Spinal cord (tissue), 10 donors: ENCODE measurements around the gene ZNF285. TPM values are rescaled to one million over a fixed set of nuclear protein-coding genes. Genes with fewer than 3 reads are reported as not detected.
A peak's percentile ranks its signal among the peaks of the same experiment; 100 is the strongest.
"Not testable (repeated sequence)": the region's sequence is repeated elsewhere in the genome, so short reads cannot be mapped to it uniquely, and the experiment has no call there.

Source experiments
- DNase-seq, 6 donors: peaks; one replicate each; pipeline versions ENCODE4 v3.0.0 to v3.0.0-alpha.2; 2013 to 2015; ENCODE audit warnings: low spot score in 6 of 6, low read depth in 4 of 6
- H3K27ac ChIP-seq: one replicate; pipeline ENCODE4 v1.5.1; 2013; ENCODE audit warnings: low read depth, low read length, control low read depth
- H3K27me3 ChIP-seq: one replicate; pipeline ENCODE4 v1.6.1; 2013; ENCODE audit warnings: low read length; ENCODE audit not compliant: control insufficient read depth, insufficient read depth
- H3K36me3 ChIP-seq: one replicate; pipeline ENCODE4 v1.6.1; 2013; ENCODE audit warnings: low read length; ENCODE audit not compliant: control insufficient read depth, insufficient read depth
- H3K4me1 ChIP-seq: one replicate; pipeline ENCODE4 v1.6.1; 2013; ENCODE audit warnings: low read length; ENCODE audit not compliant: control insufficient read depth, insufficient read depth
- H3K4me3 ChIP-seq: one replicate; pipeline ENCODE4 v1.5.1; 2013; ENCODE audit warnings: low read depth, low read length, control low read depth
- H3K9me3 ChIP-seq: one replicate; pipeline ENCODE4 v1.6.1; 2013; ENCODE audit warnings: low read length; ENCODE audit not compliant: control insufficient read depth, insufficient read depth
- WGBS: methylation state at CpG from one replicate; pipeline ENCODE4 v1.1.5; 2013; ENCODE audit warnings: missing lambda C conversion rate; ENCODE audit not compliant: insufficient coverage; 5-methylcytosine and 5-hydroxymethylcytosine counted together
- polyA plus RNA-seq, 2 donors: library from polyadenylated mRNA; unstranded; fragments of 120-200 nt; gene quantifications; one replicate each; pipeline ENCODE4 v1.2.1, GENCODE V29; 2013; ENCODE audit not compliant: insufficient read length in 2 of 2
- total RNA-seq, 2 donors: library from RNA; depleted of rRNA in 1 of 2; stranded (reverse); fragments of 120-200 nt in 1 of 2; fragments of >200 nt in 1 of 2; gene quantifications; one replicate each; pipeline versions ENCODE4 v1.2.3 to v1.2.4, GENCODE V29; 2013 to 2014
- donor health status: healthy.

The ZNF285 gene
- total and polyA plus RNA-seq, 4 donors = 12.2 to 15.0 (median 14.1) TPM

- 77% methylated on average over 14 of the region's 20 CpGs for WGBS
- Histone ChIP-seq H3K4me1 (no peaks in the 10 kb centered on the region), H3K27me3 (no peaks in the 10 kb centered on the region), H3K9me3 (peaks cover 2% of the 10 kb centered on the region), H3K27ac (no peak overlapping the region), H3K4me3 (no peak overlapping the region), H3K36me3 (no peaks in the 10 kb centered on the region)
- DNase-seq = no peak
Observed at GRCh38 chr19:44371815-44372480, 29.5 kb downstream of the ZNF285 start.

DNA sequence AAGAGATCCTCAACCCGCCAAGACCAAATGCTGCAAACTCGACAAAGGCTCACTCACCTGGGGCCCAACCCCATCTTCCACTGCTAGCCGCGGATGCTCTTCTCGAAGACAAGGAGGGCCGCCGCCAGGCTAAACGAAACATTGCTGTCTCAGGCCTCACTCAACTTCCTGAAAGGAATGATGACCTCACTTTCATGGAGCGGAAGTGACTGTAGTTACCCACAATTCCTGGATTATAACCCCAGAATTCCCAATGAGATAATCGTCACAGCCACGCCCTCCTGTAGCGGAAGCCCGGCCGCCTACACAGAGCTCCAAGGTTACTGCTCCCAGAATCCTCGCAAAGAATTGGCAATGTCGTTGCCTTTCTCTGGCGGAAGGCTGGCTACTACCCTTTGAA lies 34.4 kb downstream of the ZNF285 start:
- Histone ChIP-seq H3K4me1 (no peaks in the 10 kb centered on the region), H3K27ac (no peak overlapping the region), H3K4me3 (no peak overlapping the region), H3K9me3 (no peaks in the 10 kb centered on the region), H3K27me3 (no peaks in the 10 kb centered on the region), H3K36me3 (no peaks in the 10 kb centered on the region)
- peak in 1 of 6 donors; percentile 2 for DNase-seq
- 71% methylated on average over 10 of the region's 17 CpGs for WGBS

DNA sequence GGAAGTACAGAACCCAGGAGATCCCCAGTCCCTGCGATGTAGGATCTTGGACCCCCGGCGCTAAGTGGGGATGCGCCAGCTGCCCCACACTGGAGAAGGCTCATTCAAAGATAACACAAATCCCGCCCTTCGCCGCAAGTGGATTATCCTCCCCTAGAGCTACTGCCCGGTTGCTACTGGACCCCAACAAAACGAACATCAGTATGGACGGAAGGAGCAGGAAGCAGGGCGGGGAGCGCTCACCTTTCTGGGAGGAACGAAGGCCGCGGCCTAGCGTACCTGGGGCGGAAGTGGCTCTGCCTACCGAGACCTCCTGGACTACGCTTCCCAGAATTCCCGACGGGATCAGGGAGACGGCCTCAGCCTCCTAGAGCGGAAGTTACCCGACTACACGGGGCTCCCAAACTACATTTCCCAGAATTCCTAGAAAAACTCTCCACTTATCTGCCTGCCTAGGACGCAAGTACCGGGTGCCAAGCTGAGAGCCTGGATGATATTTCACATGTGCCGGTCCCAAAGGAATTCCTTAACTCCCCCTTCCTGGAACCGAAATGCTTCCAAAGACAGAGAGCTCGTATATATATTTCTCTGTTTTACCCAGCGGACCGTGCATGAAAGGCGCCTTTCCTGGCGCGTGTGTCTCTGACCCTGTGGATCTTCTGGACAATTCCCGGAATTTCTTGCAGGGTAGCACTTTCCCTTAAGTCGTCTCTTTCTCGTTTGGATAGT lies 44.9 kb downstream of the ZNF285 start, which contains the start of gene ZNF112:
TSS of gene ZNF112 (minus strand) at position 298 of the 729 bp plus-strand sequence. CDS start 16,141 bp downstream, outside the sequence.
- Histone ChIP-seq H3K36me3 (no peaks in the 10 kb centered on the region), H3K27ac (no peak within 1 kb of the TSS), H3K27me3 (no peaks in the 10 kb centered on the region), H3K4me1 (no peaks in the 10 kb centered on the region), H3K4me3 (peak within 1 kb of the TSS; percentile 80), H3K9me3 (no peaks in the 10 kb centered on the region)
- DNase-seq = peak; percentile 83 to 99 (median 94)
- under 1% methylated on average over 33 of the region's 38 CpGs for WGBS

DNA sequence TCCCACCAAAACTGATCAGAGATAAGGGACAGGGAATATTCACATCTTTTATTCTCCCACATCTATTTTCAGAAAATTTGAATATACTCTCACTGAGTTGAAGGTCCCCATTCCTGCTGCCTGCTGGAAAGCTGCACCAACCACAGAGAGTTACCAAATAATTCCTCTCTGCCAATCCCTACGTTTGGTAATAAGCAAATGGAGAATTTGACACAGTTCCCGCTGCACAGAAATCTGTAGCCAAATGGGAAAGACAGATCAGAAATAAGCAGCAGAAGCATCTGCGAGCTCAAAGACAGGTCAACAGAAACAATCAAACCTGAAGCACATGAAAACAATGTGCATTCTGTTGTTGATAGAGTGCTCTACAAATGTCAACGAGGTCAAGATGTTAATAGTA lies 54.9 kb downstream of the ZNF285 start:
- Histone ChIP-seq H3K4me1 (peaks cover 8% of the 10 kb centered on the region), H3K36me3 (no peaks in the 10 kb centered on the region), H3K9me3 (peaks cover 3% of the 10 kb centered on the region), H3K27ac (no peak overlapping the region), H3K27me3 (no peaks in the 10 kb centered on the region), H3K4me3 (no peak overlapping the region)
- peak in 1 of 6 donors; percentile 44 for DNase-seq
- 71% methylated on average over 3 of the region's 4 CpGs for WGBS

DNA sequence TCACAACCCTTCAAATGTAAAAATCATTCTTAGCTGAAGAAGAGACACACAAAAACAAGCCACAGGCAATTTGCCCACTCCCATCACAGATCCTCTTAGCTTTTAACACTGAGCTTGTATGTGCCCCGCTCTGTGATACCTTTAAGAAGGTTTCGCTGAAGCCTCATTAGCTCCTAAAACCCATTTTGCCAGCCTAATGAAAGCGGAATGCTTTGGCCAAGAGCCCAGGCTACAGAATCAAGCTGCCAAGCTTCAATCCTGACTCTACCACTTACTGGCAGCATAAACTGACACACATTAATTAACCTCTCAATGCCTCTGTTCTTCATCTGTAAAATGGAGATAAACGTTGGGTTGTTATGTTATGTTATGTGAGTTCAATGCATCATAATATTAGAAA lies 55.4 kb downstream of the ZNF285 start:
- H3K4me1 ChIP-seq = peaks cover 8% of the 10 kb centered on the region
- H3K36me3 ChIP-seq = no peaks in the 10 kb centered on the region
- H3K9me3 ChIP-seq = peaks cover 3% of the 10 kb centered on the region
- peak in 4 of 6 donors; percentile 28 to 92 (median 68) for DNase-seq
- no peak overlapping the region for H3K27ac ChIP-seq
- H3K4me3 ChIP-seq = no peak overlapping the region
- H3K27me3 ChIP-seq = no peaks in the 10 kb centered on the region
- WGBS = 44% methylated on average over 3 of the region's 4 CpGs

GRCh38 chr19:44344255-44344654 lies 57.2 kb downstream of the ZNF285 start:
- DNase-seq = no peak
- Histone ChIP-seq H3K27me3 (no peaks in the 10 kb centered on the region), H3K36me3 (peaks cover 3% of the 10 kb centered on the region), H3K4me1 (peaks cover 8% of the 10 kb centered on the region), H3K27ac (no peak overlapping the region), H3K9me3 (peaks cover 1% of the 10 kb centered on the region), H3K4me3 (no peak overlapping the region)
- no CpG with 5 or more reads among the region's 1 CpG for WGBS

DNA sequence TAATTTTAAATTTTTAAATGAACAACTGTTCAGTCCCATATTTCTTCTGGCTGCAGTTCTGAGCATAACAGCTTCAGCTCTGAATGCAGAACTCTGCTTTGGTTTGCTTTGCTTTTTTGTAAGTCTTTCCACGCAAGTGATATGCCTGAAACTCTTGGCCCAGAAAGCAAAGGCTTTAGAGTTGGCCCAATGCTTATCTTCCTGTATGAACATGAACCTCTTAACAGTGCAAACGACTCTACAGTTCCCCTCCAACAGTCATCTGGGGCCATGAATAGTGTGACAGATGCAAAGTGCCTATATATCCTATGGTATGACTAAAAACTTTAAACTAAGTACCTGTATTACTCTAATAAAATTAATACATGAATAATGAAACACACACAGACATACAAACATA lies 59.6 kb downstream of the ZNF285 start:
- WGBS = 100% methylated on average over 1 of the region's 2 CpGs
- Histone ChIP-seq H3K27ac (no peak overlapping the region), H3K27me3 (no peaks in the 10 kb centered on the region), H3K4me1 (peaks cover 8% of the 10 kb centered on the region), H3K4me3 (no peak overlapping the region), H3K9me3 (peaks cover 1% of the 10 kb centered on the region), H3K36me3 (peaks cover 3% of the 10 kb centered on the region)
- no peak for DNase-seq

GRCh38 chr19:44334639-44335038 lies 66.8 kb downstream of the ZNF285 start:
- H3K27ac ChIP-seq, H3K4me3 ChIP-seq, DNase-seq, H3K27me3 ChIP-seq, H3K4me1 ChIP-seq: not testable (repeated sequence)
- WGBS = 87% methylated on average over 3 of the region's 3 CpGs
- Histone ChIP-seq H3K36me3 (peaks cover 31% of the 10 kb centered on the region), H3K9me3 (peaks cover 15% of the 10 kb centered on the region)
